H9 (cell line): ENCODE results near the gene TAF4. TPM values are rescaled to one million over a fixed set of nuclear protein-coding genes. Genes with fewer than 3 reads are reported as not detected.
A peak's percentile ranks its signal among the peaks of the same experiment; 100 is the strongest.

Experiments used
- DNase-seq: peaks from one replicate; pipeline ENCODE4 v3.0.0-alpha.2; 2017
- H2AFZ ChIP-seq: one replicate; pipeline ENCODE4 v1.6.1; 2013; ENCODE audit warnings: mild to moderate bottlenecking, low read length, control low read depth, moderate library complexity
- H2AK5ac ChIP-seq: 2 replicates; pipeline ENCODE4 v1.6.1; 2013; ENCODE audit warnings: low read length, control low read depth, mixed read lengths; ENCODE audit not compliant: insufficient read length
- H2BK120ac ChIP-seq: one replicate; pipeline ENCODE4 v1.6.1; 2013; ENCODE audit warnings: low read depth, mild to moderate bottlenecking, low read length, control low read depth, inconsistent platforms; ENCODE audit not compliant: poor library complexity, severe bottlenecking
- H2BK12ac ChIP-seq: 2 replicates; pipeline ENCODE4 v1.6.1; 2013; ENCODE audit warnings: low read length, control low read depth, mixed read lengths, low read depth; ENCODE audit not compliant: insufficient read length
- H2BK15ac ChIP-seq: 2 replicates; pipeline ENCODE4 v1.6.1; 2013; ENCODE audit warnings: low read depth, low read length, control low read depth
- H2BK20ac ChIP-seq: one replicate; pipeline ENCODE4 v1.6.1; 2013; ENCODE audit warnings: low read depth, mild to moderate bottlenecking, low read length, control low read depth, inconsistent platforms; ENCODE audit not compliant: poor library complexity, severe bottlenecking
- H2BK5ac ChIP-seq: 2 replicates; pipeline ENCODE4 v1.6.1; 2013; ENCODE audit warnings: low read length, control low read depth, mixed read lengths; ENCODE audit not compliant: insufficient read length
- H3K14ac ChIP-seq: 2 replicates; pipeline ENCODE4 v1.6.1; 2013; ENCODE audit warnings: low read length, control low read depth; ENCODE audit not compliant: insufficient read depth
- H3K18ac ChIP-seq: 2 replicates; pipeline ENCODE4 v1.6.1; 2013; ENCODE audit warnings: low read depth, mild to moderate bottlenecking, mixed read lengths, low read length, control low read depth; ENCODE audit not compliant: insufficient read length
- H3K23ac ChIP-seq: 2 replicates; pipeline ENCODE4 v1.6.1; 2013; ENCODE audit warnings: low read length, control low read depth, mixed read lengths, low read depth; ENCODE audit not compliant: insufficient read length
- H3K23me2 ChIP-seq: 2 replicates; pipeline ENCODE4 v1.6.1; 2013; ENCODE audit warnings: low read depth, mild to moderate bottlenecking, mixed read lengths, low read length, control low read depth; ENCODE audit not compliant: insufficient read length, poor library complexity, severe bottlenecking
- H3K27ac ChIP-seq: 2 replicates; pipeline ENCODE4 v1.5.1; 2013; ENCODE audit warnings: low read length, control low read depth, mixed read lengths, low read depth; ENCODE audit not compliant: insufficient read length
- H3K27me3 ChIP-seq: 2 replicates; pipeline ENCODE4 v1.6.1; 2013; ENCODE audit warnings: low read length, control low read depth, inconsistent platforms; ENCODE audit not compliant: insufficient read depth
- H3K4ac ChIP-seq: 2 replicates; pipeline ENCODE4 v1.6.1; 2013; ENCODE audit warnings: low read depth, mild to moderate bottlenecking, control low read depth, inconsistent platforms, low read length, moderate library complexity
- H3K4me1 ChIP-seq: 2 replicates; pipeline ENCODE4 v1.6.1; 2013; ENCODE audit warnings: low read length, control low read depth, inconsistent platforms; ENCODE audit not compliant: insufficient read depth
- H3K4me2 ChIP-seq: 2 replicates; pipeline ENCODE4 v1.6.1; 2013; ENCODE audit warnings: low read length, control low read depth, mixed read lengths; ENCODE audit not compliant: insufficient read length, insufficient read depth
- H3K56ac ChIP-seq: 2 replicates; pipeline ENCODE4 v1.6.1; 2013; ENCODE audit warnings: low read depth, mild to moderate bottlenecking, mixed read lengths, low read length, control low read depth; ENCODE audit not compliant: insufficient read length
- H3K79me1 ChIP-seq: 2 replicates; pipeline ENCODE4 v1.6.1; 2013; ENCODE audit warnings: low read depth, mild to moderate bottlenecking, moderate library complexity, low read length, control low read depth, inconsistent platforms; ENCODE audit not compliant: insufficient read depth, poor library complexity, severe bottlenecking
- H3K79me2 ChIP-seq: 2 replicates; pipeline ENCODE4 v1.6.1; 2013; ENCODE audit warnings: low read length, control low read depth, inconsistent platforms; ENCODE audit not compliant: insufficient read depth
- H3K9ac ChIP-seq: 2 replicates; pipeline ENCODE4 v1.6.1; 2013; ENCODE audit warnings: low read length, control low read depth, mixed read lengths; ENCODE audit not compliant: insufficient read length; ENCODE audit errors: extremely low read depth
- H3K9me3 ChIP-seq: one replicate; pipeline ENCODE4 v1.6.1; 2013; ENCODE audit warnings: low read depth, low read length, inconsistent platforms; ENCODE audit not compliant: control insufficient read depth
- H3T11ph ChIP-seq: one replicate; pipeline ENCODE4 v1.6.1; 2013; ENCODE audit warnings: mild to moderate bottlenecking, low read length, control low read depth, inconsistent platforms
- H4K20me1 ChIP-seq: one replicate; pipeline ENCODE4 v1.6.1; 2013; ENCODE audit not compliant: control insufficient read depth, insufficient read length, insufficient read depth
- H4K5ac ChIP-seq: 2 replicates; pipeline ENCODE4 v1.6.1; 2013; ENCODE audit warnings: low read depth, mild to moderate bottlenecking, mixed read lengths, low read length, control low read depth; ENCODE audit not compliant: insufficient read length
- H4K8ac ChIP-seq: replicated peaks from 2 replicates; pipeline ENCODE4 v1.6.1; 2013; ENCODE audit warnings: low read length, control low read depth, mixed read lengths, low read depth; ENCODE audit not compliant: insufficient read length
- H4K91ac ChIP-seq: 2 replicates; pipeline ENCODE4 v1.6.1; 2013; ENCODE audit warnings: low read depth, mild to moderate bottlenecking, moderate library complexity, mixed read lengths, low read length, control low read depth; ENCODE audit not compliant: insufficient read length
- H3K27ac Mint-ChIP-seq, 3 experiments: 2 replicates in 2 of 3; 3 replicates in 1 of 3; pipeline ENCODE4 v1.8.0; 2020 to 2021; ENCODE audit warnings: mixed read lengths in 3 of 3, mild to moderate bottlenecking in 1 of 3, moderate library complexity in 1 of 3
- H3K27me3 Mint-ChIP-seq: 2 replicates; pipeline ENCODE4 v1.8.0; 2021; ENCODE audit warnings: low read depth, mild to moderate bottlenecking, moderate library complexity, mixed read lengths
- H3K36me3 Mint-ChIP-seq, 3 experiments: 2 replicates in 2 of 3; 3 replicates in 1 of 3; pipeline ENCODE4 v1.8.0; 2020 to 2021; ENCODE audit warnings: low read depth in 3 of 3, mixed read lengths in 3 of 3; ENCODE audit not compliant: insufficient read depth in 1 of 3
- H3K4me1 Mint-ChIP-seq, 2 experiments: 2 replicates each; pipeline ENCODE4 v1.8.0; 2020; ENCODE audit warnings: mixed read lengths in 2 of 2
- H3K4me3 Mint-ChIP-seq, 2 experiments: 2 replicates in 1 of 2; 3 replicates in 1 of 2; pipeline ENCODE4 v1.8.0; 2020 to 2021; ENCODE audit warnings: mild to moderate bottlenecking in 2 of 2, mixed read lengths in 2 of 2, moderate library complexity in 1 of 2
- H3K9me3 Mint-ChIP-seq, 2 experiments: 2 replicates in 1 of 2; 3 replicates in 1 of 2; pipeline ENCODE4 v1.8.0; 2020; ENCODE audit warnings: mild to moderate bottlenecking in 2 of 2, mixed read lengths in 2 of 2, moderate library complexity in 1 of 2
- CTCF ChIP-seq: fragments of 200-600 bp; sonication (generic); conservative IDR thresholded peaks from 3 replicates; pipeline ENCODE4 v1.8.0; 2021; ENCODE audit warnings: antibody characterized with exemption, mild to moderate bottlenecking
- WGBS: extraction: QIAGEN DNeasy Blood & Tissue Kit; methylation state at CpG from one replicate; pipeline ENCODE4 v1.1.7; 2013; ENCODE audit warnings: missing lambda C conversion rate, low lambda C conversion rate, mixed read lengths; ENCODE audit not compliant: insufficient read length; ENCODE audit errors: extremely low coverage; 5-methylcytosine and 5-hydroxymethylcytosine counted together
- long read RNA-seq: library from polyadenylated mRNA; unstranded; transcript quantifications from one replicate; pipeline ENCODE4 v2.0.0, GENCODE V29; 2020
- total RNA-seq: library from RNA; stranded (reverse); gene quantifications from 2 replicates; pipeline ENCODE4 v1.2.1, GENCODE V29; 2021

Gene TAF4
- 30.8 and 40.9 TPM in 2 replicates for total RNA-seq
- long read RNA-seq, full-length matches to known transcripts = 1 of 5 reads
- long read RNA-seq, partial matches to known transcripts = 3 of 5 reads
- long read RNA-seq, other reads (novel, unspliced or antisense) = 1 of 5 reads

GRCh38 chr20:62065674-62066338 is at the start of gene TAF4:
Gene TAF4 (minus strand): TSS chr20:62065881. CDS start chr20:62065810, 71 bp downstream.
- no peak within 1 kb of the TSS for H2BK120ac ChIP-seq

More at GRCh38 chr20:62065674-62066338, at the start of gene TAF4:
- Histone ChIP-seq H3K27ac (no peak within 1 kb of the TSS), H3T11ph (no peak within 1 kb of the TSS), H3K56ac (no peak within 1 kb of the TSS), H3K14ac (peak within 1 kb of the TSS; percentile 33), H3K79me2 (peaks cover 25% of the 10 kb centered on the region), H3K79me1 (peaks cover 6% of the 10 kb centered on the region), H2BK12ac (no peak within 1 kb of the TSS), H3K23ac (no peak within 1 kb of the TSS), H3K9ac (peak within 1 kb of the TSS; percentile 79), H3K4me1 (no peaks in the 10 kb centered on the region; the same call in 1 of the 2 replicates), H3K4ac (no peak within 1 kb of the TSS), H2BK15ac (no peak within 1 kb of the TSS), H3K18ac (peak within 1 kb of the TSS; percentile 82), H3K27me3 (no peaks in the 10 kb centered on the region), H3K23me2 (peaks cover 9% of the 10 kb centered on the region), H3K4me2 (peak within 1 kb of the TSS; percentile 82), H4K5ac (no peak within 1 kb of the TSS), H2BK5ac (no peak within 1 kb of the TSS), H2AK5ac (no peak within 1 kb of the TSS), H2AFZ (no peak within 1 kb of the TSS), H4K91ac (no peak within 1 kb of the TSS), H4K20me1 (peaks cover 5% of the 10 kb centered on the region), H2BK20ac (no peak within 1 kb of the TSS), H3K9me3 (no peaks in the 10 kb centered on the region), H4K8ac (no peak within 1 kb of the TSS)
- no CpG with 5 or more reads among the region's 116 CpGs for WGBS
- DNase-seq = peak; percentile 64
- TF ChIP-seq CTCF = no peak
- Mint-ChIP-seq H3K27me3 (peaks cover 9% of the 10 kb centered on the region), H3K36me3 (peaks cover 1 to 19% (median 10%) of the 10 kb centered on the region in 3 experiments; a peak in 6 of 7 replicates), H3K9me3 (peaks cover 1 to 6% of the 10 kb centered on the region in 2 experiments; a peak in 3 of 5 replicates), H3K27ac (peak within 1 kb of the TSS; percentile 92 to 94 (median 94)), H3K4me1 (peaks cover 32 to 33% of the 10 kb centered on the region in 2 experiments), H3K4me3 (peak within 1 kb of the TSS; percentile 73 to 82)
